GM18867 (cell line): Measurements from ENCODE around the gene AP1M2.
A peak's percentile ranks its signal among the peaks of the same experiment; 100 is the strongest.
"Not testable (repeated sequence)": the region's sequence is repeated elsewhere in the genome, so short reads cannot be mapped to it uniquely, and the experiment has no call there.

Experiments
- ATAC-seq: cut with Tn5 transposase; IDR thresholded peaks from one replicate; pipeline ENCODE4 v1.9.1; 2021; ENCODE audit warnings: mild to moderate bottlenecking, moderate library complexity; ENCODE audit not compliant: unreplicated experiment

AP1M2 gene

DNA sequence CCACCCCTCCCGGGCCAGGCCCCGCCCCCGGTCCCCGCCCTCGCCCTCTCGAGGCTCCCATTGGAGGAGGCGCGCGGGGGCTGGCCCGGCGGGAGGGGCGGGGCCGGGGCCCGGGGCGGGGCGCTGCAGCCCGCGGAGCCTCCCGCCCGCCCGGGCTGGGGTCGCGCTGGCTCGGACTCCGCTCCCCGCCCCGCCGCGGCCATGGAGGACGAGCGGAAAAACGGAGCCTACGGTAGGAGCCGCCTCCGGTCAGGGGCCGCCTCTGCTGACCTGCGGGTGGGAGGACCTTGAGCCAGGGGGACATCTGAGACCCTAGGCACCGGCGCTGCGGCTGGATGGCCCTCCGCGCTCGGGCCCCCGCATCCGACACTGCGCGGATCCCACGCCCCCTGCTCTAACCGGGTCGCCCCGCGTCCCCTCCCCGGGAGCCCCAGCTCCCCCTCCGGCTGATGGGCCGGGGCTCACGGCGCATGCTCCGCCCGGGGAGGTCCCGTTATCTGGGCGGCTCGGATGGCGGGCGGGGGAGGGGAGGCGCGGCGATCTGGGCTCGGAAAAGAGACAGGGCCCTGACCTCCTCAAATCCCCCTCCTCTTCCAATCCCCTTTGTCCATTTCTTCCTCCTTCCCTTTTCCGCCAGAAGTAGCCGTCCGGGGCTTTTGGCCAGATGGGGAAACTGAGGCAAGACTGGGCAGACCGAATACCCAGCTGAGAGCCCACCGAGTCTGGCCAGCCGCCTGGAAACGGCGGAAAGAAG lies 15.4 kb upstream of the AP1M2 start:
- ATAC-seq = peak; percentile 61

DNA sequence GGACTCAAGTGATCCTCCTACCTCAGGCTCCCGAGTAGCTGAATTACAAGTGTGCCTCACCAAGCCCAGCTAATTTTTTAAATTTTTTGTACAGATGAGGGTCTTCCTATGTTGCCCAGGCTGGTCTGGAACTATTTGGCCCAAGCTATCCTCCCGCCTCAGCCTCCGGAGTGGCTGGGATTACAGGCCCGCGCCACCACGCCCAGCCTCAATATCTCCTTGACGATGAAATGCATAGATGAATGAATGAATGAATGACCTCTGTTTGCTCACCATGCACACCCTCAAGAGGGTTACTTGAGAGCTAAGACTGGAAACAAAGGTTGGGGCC lies 14.9 kb upstream of the AP1M2 start:
- ATAC-seq = no peak

DNA sequence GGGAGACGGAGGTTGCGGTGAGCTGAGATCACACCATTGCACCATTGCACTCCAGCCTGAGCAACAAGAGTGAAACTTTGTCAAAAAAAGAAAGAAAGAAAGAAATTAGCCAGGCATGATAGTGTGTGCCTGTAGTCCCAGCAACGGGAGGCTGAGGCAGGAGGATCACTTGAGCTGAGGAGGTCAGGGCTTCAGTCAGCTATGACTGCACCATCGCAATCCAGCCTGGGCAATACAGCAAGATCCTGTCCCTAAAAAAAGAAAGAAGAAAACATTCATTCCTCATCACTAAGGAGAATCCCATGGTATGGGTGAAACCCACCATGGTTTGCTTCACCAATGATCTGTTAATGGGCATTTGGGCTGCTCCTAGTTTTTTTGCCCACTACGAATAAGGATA lies 13.0 kb upstream of the AP1M2 start:
- no peak for ATAC-seq

DNA sequence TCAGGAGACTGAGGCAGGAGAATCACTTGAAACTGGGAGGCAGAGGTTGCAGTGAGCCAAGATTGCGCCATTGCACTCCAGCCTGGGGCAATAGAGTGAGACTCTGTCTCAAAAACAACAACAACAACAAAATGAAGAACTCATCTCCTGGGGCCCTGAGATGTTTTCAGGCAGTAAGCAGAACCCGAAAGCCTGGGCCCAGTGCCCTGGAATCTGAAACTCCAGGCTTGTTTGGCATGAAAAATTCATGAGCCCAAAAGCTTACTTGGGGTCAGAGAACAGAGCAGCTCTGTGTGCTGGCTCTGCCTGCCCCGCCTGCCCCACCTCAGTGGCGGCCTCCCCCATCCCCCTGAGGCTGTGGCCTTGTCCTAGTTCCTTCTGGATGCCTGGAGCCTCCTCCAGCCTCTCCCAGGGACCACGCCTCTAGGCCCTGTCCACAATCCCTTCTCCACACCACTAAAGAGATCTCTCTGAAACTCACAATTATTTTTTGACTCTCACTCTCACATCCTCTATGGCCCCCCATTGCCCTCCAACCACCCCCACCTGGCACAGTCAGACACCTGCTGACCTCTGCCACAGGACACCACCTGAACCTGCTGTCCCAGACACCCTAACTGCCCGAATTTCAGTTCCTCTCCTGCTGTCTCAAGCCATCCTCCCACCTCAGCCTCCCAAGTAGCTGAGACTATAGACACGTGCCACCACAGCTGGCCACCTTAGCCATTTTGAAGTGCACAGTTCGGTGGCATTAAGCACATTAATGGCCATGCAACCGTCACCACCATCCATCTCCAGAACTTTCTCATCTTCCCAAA lies 6.9 kb upstream of the AP1M2 start:
- peak; percentile 59 for ATAC-seq

DNA sequence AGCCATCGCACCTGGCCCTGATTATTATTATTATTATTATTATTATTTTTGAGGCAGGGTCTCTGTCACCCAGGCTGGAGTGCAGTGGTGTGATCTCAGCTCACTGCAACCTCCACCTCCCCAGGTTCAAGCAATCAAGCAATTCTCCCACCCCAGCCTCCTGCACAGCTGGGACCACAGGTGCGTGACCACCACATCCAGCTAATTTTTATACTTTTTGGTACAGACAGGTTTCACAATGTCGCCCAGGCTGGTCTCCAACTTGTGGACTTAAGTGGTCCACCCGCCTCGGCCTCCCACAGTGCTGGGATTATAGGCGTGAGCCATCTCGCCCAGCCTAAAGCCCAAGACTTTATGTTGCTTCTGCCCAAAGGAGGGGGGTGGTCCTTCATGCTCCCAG lies 6.0 kb upstream of the AP1M2 start:
- ATAC-seq = no peak

DNA sequence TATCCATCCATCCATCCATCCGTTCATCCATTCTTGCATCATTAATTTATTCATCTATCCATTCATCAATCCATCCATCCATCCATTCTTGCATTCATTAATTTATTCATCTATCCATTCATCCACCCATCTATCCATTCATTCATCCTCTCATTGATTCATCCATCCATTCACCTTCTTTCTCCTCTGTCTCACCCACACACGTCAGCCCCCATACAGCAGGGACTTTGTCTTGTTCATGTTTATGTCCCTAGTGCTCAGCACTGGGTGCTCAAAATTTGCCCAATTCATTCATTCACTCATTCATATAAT lies 683 bp upstream of the AP1M2 start:
- ATAC-seq = no peak

DNA sequence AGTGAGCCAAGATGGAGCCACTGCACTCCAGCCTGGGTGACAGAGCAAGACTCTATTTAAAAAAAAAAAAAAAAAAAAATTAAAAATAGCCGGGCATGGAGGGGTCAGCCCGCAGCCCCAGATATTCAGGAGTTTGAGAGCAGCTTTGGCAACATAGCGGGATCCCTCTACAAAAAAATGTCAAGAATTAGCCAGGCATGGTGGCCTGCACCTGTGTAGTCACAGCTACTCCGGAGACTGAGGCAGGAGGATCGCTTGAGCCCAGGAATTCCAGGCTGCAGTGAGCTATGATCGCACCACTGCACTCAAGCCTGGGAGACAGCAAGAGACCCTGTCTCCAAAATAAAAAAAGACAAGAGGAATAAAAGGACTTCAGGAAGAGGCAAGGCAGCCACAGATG lies 716 bp downstream of the AP1M2 start:
- ATAC-seq = no peak

DNA sequence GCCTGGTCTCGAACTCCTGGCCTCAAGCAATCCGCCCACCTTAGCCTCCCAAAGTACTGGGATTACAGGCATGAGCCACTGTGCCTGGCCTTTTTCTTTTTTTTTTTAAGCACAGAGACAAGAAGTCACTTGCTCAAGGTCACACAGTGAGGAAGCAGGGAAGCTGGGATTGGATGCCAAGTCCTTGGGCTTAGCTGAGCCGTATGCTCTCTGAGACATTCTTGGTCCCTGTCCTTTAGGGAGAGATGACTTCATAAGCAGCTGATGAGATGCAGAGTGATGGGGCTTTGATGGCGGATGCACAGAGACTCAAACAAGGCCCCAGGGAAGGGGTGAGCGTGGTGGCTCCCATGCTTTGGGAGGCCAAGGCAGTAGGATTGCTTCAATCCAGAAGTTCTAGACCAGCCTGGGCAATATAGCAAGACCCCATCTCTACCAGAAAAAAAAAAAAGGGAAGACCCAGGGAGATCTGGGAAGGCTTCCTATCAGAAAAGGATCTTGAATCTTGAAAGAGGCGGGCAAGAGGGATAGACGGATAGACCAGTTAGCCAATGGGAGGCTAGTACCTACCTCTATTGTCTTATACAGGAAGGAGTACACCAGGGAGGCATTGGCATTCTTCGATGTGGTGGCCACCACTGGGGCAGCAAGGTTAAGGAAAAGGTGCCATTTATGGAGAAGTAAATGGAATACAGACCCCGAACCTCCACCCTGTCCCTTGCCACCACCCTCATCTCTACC lies 3.9 kb downstream of the AP1M2 start:
- ATAC-seq = no peak

DNA sequence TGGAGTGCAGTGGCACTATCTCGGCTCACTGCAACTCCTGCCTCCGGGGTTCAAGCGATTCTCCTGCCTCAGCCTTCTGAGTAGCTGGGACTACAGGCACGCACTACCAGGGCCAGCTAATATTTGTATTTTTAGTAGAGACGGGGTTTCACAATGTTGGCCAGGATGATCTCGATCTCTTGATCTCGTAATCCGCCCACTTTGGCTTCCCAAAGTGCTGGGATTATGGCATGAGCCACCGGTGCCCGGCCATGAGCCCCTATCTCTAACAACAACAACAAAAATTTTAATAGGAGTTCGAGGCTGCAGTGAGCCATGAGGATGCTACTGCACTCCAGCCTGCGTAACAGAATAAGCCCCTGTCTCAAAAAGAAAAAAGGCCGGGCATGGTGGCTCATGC lies 5.0 kb downstream of the AP1M2 start:
- no peak for ATAC-seq

DNA sequence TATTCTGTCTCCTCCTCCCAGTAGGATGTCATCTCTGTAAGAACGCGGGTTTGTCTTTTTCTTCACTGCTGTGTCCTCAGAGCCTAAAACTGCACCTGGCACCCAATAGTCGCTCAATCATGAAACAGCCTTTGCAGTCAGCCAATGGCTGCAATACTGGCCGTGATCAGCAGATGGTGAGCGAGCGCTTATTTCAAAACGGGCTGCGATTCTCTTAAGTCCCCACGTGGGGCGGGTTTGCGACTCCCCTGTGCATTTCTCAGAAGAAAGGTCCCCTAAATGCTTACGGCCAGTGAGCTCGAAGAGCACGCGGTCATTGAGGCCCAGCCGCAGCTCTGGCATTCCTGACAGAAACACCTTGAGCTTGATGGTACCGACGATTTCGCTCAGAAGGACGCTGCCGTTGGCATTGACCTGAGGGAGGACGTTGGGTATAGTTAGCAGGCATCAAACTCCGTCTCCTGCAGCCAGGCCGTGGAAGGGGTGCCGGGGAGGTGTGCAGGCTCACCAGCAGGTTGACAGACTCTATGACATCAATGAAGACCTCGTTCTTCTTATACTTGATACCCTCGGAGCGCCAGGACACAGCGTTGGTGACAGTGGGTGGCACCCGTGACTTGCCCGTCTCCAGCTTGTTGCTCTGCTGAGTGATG lies 6.0 kb downstream of the AP1M2 start:
- peak; percentile 63 for ATAC-seq

DNA sequence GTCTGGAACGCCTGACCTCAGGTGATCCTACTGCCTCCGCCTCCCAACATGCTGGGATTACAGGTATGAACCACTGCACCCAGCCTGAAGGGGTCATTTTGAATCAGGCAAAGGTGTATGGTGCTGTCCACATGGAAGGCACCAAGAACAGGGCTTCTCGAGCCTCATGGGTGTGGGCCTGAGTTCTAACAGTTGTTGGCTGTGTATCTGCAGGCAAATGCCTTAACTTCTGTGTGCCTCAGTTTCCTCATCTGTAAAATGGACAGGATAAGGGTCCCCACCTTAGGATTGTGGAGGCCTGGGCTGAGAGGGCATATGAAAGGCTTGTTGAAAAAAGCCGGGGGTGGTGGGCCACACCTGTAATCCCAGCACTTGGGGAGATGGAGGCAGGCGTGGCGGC lies 9.2 kb downstream of the AP1M2 start:
- no peak for ATAC-seq

DNA sequence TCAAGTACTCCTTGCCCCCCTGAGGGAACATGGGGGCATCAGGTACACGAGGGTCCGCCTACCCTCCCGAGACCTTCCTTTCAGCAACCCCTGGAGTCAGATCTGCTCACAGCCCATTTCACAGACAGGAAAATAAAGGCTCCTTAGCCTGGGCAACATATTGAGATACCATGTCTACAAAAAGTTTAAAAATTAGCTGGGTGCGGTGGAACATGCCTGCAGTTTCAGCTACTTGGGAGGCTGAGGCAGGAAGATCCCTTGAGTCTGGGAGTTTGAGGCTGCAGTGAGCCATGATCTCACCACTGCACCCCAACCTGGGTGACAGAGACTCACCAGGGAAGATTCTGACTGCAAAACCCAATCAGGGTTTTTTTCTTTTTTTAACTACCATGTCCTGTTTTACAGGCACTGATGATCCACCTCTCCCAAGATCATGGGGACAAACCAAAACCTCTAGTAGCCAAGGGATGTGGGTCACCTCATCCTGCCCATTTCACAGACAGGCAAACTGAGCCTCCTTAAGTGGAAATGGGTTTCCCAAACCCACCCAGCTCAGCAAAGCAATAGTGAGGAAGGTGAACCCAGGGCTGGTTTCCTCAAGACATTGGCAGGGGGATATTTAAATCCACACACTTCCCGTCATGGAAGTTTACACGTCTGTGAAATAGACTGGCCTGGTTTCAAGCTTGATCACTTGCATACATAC lies 11.9 kb downstream of the AP1M2 start:
- ATAC-seq = no peak

DNA sequence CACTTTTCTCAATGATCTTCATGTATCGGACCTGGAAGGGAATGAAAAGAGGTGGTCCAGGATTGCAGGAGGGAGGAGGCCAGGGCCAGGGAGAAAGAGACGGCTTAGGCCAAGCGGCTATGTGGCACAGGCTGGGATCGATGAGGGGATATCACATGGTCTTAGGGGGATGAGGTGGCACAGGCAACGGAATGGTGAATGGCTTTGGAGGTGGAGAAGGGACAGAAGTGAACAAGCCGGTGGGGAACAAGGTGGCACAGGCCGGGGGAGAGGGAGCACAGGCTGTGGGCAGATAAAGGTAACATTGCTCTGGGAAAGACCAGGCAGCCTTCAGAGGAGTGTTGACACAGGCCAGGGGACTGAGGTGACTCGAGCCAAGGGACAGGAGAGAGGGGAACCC lies 12.7 kb downstream of the AP1M2 start:
- no peak for ATAC-seq

DNA sequence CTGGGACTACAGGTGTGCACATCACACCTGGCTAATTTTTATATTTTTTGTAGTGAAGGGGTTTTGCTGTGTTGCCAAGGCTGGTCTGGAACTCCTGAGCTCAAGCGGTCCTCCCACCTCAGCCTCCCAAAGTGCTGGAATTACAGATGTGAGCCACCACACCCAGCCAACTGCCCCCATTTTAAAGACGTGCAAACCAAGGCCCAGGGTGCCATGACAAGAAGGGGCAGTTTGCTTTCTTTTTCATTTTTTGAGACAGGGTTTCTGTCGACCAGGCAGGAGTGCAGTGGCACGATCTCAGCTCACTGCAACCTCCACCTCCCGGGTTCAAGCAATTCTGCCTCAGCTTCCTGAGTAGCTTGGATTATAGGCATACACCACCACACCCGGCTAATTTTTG lies 13.3 kb downstream of the AP1M2 start:
- ATAC-seq = not testable (repeated sequence)

DNA sequence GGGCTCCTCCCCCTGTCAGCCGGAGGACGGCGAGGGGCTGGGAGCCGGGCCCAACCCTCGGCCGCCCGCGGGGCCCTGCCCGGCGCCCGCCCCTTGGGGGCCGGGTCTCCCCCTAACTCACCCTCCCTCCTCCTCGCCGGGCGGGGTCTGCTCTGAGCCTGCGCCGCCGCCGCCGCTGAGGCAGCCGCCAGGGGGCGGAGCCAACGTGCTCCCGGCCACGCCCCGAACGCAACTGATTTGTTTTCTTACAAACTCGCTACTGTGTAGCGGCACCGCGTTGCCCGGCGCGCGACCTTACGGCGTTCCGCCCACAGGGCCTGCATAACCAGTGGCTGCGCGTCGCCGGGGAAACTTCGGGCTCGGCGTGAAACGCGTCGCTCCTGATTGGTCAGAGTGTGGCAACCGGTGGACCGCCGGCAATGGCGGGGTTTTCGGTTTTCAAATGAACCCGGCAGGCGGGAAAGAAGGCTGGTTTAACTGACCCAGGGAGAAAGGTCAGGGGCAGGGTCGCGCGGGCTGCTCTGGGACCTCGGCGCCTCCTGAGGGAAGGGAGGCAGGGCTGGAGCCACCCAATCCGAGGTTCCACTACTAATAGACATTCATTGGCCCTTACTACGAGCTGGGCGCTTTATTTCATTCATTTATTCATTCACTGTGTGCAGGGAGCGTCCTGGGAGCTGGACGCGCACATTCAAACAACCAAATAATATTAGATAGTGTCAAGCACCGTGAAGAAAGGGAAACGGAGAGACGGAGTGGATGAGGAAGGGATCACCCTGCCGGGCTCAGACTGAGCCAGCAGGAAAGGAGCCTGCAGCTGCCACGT lies 18.1 kb downstream of the AP1M2 start, which contains the start of gene CDKN2D:
Gene CDKN2D, minus strand, starts transcription at position 154 of the 826 bp plus-strand sequence. CDS start 326 bp downstream, outside the sequence.
- peak; percentile 63 for ATAC-seq

DNA sequence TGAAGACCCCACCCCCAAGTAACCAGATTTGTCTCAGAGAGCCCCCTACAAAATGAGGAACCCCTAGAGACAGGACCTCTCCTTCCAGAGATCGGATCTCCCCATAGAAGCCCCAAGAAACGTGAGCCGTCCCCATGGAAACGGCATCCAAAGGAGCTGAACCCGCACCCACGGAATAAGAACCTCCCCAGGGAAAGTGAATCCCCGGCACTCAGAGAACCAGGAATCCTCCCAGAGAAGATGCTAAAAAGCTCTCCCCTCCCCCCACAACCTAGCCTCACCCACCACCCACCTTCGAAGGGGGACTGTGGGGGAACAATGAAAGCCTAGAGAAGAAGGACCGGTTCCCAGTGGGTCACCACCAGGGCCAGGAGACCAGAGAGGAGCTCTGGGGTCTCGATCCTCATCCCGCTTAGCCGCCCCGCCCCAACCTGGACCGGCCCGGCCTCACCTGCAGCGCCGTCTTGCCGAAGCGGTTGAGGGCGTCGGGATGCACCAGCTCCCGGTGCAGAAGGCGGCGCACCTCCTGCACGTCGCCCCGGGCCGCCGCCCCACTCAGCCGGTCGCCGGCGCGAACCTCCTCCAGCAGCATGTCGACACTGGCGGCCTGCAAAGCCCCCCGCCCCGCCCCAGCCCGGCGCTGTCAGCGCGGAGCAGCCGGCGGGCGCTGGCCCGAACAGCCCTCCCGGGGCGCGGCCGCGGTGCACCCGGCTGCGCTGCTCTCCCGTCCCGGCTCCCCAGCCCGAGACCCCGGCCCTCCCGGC lies 18.9 kb downstream of the AP1M2 start:
- peak; percentile 3 for ATAC-seq

DNA sequence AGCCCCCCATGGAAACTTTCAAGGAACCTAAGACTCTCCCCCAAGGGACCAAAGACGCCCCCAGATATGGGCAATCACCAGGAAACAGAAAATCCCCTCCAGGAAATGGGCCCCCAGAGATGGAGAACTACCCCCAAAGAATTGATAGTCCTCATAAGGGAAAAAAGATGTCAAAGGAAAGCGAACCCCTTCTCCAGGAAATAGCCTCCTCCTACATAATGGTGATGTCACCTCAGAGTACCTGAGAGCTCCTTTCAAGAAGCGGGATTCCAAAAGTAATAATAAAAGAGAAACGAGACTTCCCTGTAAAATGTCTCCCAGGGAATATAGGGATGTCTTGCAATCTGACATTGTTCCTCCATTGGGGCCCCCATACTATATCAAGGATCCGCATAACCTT lies 19.5 kb downstream of the AP1M2 start:
- ATAC-seq = no peak

DNA sequence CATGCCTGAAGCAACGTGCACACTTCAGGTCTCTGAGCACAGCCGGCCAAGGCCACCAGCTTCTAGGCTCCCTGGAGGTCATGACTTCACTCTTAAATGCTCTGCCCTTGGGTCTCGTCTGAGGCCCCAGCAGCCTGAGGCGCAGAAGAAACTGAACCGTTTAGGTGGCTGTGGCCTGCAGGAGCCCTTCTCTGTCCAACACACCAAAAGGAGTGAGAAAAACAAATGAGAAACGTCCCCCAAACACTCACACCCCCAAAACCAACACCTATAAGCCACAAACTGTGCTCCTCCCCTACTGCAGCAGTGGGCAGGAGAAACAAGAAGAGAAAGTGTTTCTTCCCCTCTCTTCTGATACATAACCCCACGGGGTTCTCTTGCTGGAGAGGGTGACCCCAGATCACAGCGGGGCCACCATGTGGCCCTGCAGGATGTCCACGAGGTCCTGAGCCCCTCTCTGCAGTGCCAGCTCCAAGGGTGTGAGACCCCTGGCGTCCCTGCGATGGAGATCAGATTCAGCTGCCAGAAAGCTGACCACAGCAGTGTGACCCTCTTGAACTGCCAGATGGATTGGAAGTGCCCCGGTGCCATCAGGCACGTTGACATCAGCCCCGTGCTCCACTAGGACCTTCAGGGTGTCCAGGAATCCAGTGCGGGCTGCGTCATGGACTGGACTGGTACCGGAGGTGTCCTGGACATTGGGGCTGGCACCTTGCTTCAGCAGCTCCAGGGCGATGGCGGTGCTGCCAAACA lies 20.3 kb downstream of the AP1M2 start:
- peak; percentile 25 for ATAC-seq

DNA sequence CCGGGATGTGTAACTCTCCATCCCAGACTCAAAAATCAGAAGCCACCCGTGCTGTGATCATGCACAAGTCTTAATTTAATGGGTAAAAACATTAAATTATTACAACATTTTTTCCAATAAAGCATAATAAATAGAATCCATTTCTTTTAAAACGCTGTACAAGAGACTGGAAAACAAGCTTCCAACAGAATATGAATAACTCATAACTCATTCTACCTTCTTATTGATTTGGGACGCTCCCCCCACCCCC lies 20.8 kb downstream of the AP1M2 start:
- ATAC-seq = no peak
